PC-3 (cell line): ENCODE measurements around the gene TUBGCP3.

ENCODE experiments used
- CTCF ChIP-seq: fragments of 300-600 bp; sonication (generic); conservative IDR thresholded peaks from 2 replicates; pipeline ENCODE4 v1.5.1; 2017; ENCODE audit warnings: antibody characterized with exemption, low read depth, mild to moderate bottlenecking, low read length
- EZH2 ChIP-seq: fragments of 300-600 bp; sonication (generic); IDR thresholded peaks from one replicate; pipeline ENCODE4 v1.6.1; 2017; ENCODE audit warnings: antibody characterized with exemption, mild to moderate bottlenecking, low read length; ENCODE audit not compliant: unreplicated experiment

DNA sequence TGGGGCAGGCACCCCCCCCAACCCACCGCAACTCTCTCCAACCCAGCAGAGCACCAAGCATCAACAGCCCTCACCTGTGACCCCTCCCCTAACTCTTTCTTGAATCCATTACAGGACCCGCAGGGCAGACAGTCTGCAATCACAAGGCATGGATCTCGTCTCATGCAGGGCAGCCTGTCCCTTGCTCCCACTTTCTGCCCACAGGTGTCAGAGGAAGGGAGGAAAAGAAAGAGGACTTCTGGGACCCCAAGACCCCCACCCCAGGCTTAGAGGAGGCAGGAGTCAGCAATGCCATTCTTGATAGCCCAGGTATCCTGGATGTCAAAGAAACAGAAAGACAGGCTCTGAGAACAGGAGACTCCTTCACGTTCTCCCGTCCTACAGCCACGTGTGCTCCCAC is 47.4 kb upstream of the TUBGCP3 start:
- TF ChIP-seq CTCF, result no peak
- TF ChIP-seq EZH2, result no peak
